Measurements from ENCODE around the gene RHOBTB3. TPM values are rescaled to one million over a fixed set of nuclear protein-coding genes. Genes with fewer than 3 reads are reported as not detected.

RHOBTB3 gene
- total RNA-seq, 1 donor, result 314 TPM

DNA sequence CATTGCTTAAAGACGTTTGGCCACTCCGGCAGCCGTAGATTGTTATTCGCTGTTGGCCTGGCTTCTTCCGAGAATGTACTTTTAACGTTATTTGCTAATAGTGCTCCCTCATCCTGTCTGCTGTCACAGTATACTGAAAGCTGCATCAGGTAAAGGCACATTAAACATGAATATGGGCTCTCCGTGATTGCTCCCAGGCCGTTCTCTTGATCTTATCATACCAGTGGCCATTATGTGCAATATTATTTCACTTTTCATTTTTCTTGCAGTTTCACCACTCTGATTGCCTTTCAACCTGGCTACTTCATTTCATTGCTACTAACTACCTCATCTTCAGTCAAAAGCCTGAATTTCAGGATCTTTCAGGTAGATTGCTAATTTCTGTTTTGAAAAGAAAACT is 57.4 kb downstream of the RHOBTB3 start:
- H3K4me3 ChIP-seq (ENCODE audit: insufficient read depth, low read length), result no peak overlapping the region
- H3K4me2 ChIP-seq (ENCODE audit: insufficient read depth, low read length), result no peak overlapping the region
- no peaks in the 10 kb centered on the region for H3K9me3 ChIP-seq (ENCODE audit: low read depth, low read length)
- no peaks in the 10 kb centered on the region for H3K27me3 ChIP-seq (ENCODE audit: insufficient read depth, low read length)
- H3K79me2 ChIP-seq (ENCODE audit: insufficient read depth, low read length), result peaks cover 2% of the 10 kb centered on the region
- peaks cover 26% of the 10 kb centered on the region for H3K4me1 ChIP-seq (ENCODE audit: insufficient read depth, low read length)
- peaks cover 63% of the 10 kb centered on the region for H3K36me3 ChIP-seq (ENCODE audit: insufficient read depth, low read length)
- TF ChIP-seq, protein P1, sequence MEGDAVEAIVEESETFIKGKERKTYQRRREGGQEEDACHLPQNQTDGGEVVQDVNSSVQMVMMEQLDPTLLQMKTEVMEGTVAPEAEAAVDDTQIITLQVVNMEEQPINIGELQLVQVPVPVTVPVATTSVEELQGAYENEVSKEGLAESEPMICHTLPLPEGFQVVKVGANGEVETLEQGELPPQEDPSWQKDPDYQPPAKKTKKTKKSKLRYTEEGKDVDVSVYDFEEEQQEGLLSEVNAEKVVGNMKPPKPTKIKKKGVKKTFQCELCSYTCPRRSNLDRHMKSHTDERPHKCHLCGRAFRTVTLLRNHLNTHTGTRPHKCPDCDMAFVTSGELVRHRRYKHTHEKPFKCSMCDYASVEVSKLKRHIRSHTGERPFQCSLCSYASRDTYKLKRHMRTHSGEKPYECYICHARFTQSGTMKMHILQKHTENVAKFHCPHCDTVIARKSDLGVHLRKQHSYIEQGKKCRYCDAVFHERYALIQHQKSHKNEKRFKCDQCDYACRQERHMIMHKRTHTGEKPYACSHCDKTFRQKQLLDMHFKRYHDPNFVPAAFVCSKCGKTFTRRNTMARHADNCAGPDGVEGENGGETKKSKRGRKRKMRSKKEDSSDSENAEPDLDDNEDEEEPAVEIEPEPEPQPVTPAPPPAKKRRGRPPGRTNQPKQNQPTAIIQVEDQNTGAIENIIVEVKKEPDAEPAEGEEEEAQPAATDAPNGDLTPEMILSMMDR (IDR thresholded peaks at IDR 0.05; ENCODE audit: extremely low read depth, low read depth, low read length), result no peak
- no peak overlapping the region for H2AFZ ChIP-seq (ENCODE audit: low read length)
- H3K27ac ChIP-seq (ENCODE audit: low read depth, low read length), result no peak overlapping the region
- DNase-seq (ENCODE audit: insufficient read length, low spot score, missing footprints), result no peak
- no peaks in the 10 kb centered on the region for H4K20me1 ChIP-seq (ENCODE audit: insufficient read depth, low read length)

DNA sequence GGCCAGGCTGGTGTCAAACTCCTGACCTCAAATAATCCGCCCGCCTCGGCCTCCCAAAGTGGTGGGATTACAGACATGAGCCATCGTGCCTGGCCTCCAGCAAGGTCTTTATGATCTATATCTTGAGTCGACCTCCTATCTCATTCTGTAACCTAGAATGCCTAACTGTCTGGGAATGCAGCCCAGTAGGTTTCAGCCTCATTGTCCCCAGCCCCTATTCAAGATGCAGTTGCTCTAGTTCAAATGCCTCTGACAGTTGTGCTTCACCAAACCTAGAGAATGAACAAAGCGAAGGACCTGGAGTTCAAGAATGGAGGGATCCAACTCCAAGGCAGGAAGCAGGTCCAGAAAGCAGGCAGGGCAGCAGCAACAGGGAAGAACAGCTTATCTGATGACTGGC is 60.6 kb downstream of the RHOBTB3 start:
- Histone ChIP-seq H3K27me3 (ENCODE audit: insufficient read depth, low read length) (no peaks in the 10 kb centered on the region), H3K4me3 (ENCODE audit: insufficient read depth, low read length) (no peak overlapping the region), H2AFZ (ENCODE audit: low read length) (no peak overlapping the region), H3K27ac (ENCODE audit: low read depth, low read length) (no peak overlapping the region), H4K20me1 (ENCODE audit: insufficient read depth, low read length) (no peaks in the 10 kb centered on the region), H3K9me3 (ENCODE audit: low read depth, low read length) (no peaks in the 10 kb centered on the region), H3K4me2 (ENCODE audit: insufficient read depth, low read length) (no peak overlapping the region), H3K36me3 (ENCODE audit: insufficient read depth, low read length) (peaks cover 67% of the 10 kb centered on the region), H3K4me1 (ENCODE audit: insufficient read depth, low read length) (peaks cover 12% of the 10 kb centered on the region), H3K79me2 (ENCODE audit: insufficient read depth, low read length) (peaks cover 2% of the 10 kb centered on the region)
- TF ChIP-seq, protein P1 (IDR thresholded peaks at IDR 0.05; ENCODE audit: extremely low read depth, low read depth, low read length), result no peak
- DNase-seq (ENCODE audit: insufficient read length, low spot score, missing footprints), result no peak

- TF ChIP-seq, protein P1 (IDR thresholded peaks at IDR 0.05; ENCODE audit: extremely low read depth, low read depth, low read length), result no peak
- peak overlapping the region; percentile 41 for H3K27ac ChIP-seq (ENCODE audit: low read depth, low read length)
- H3K36me3 ChIP-seq (ENCODE audit: insufficient read depth, low read length), result peaks cover 58% of the 10 kb centered on the region
Observed at GRCh38 chr5:95794070-95794516, 63.0 kb downstream of the RHOBTB3 start.

GRCh38 chr5:95797301-95797700 is 66.2 kb downstream of the RHOBTB3 start:
- H3K4me2 ChIP-seq (ENCODE audit: insufficient read depth, low read length), result no peak overlapping the region
- H3K4me1 ChIP-seq (ENCODE audit: insufficient read depth, low read length), result peaks cover 7% of the 10 kb centered on the region
- H3K27me3 ChIP-seq (ENCODE audit: insufficient read depth, low read length), result no peaks in the 10 kb centered on the region
- H3K79me2 ChIP-seq (ENCODE audit: insufficient read depth, low read length), result no peaks in the 10 kb centered on the region
- no peaks in the 10 kb centered on the region for H3K9me3 ChIP-seq (ENCODE audit: low read depth, low read length)
- TF ChIP-seq, protein P1 (IDR thresholded peaks at IDR 0.05; ENCODE audit: extremely low read depth, low read depth, low read length), result no peak
- H3K27ac ChIP-seq (ENCODE audit: low read depth, low read length), result no peak overlapping the region
- DNase-seq (ENCODE audit: insufficient read length, low spot score, missing footprints), result no peak
- H2AFZ ChIP-seq (ENCODE audit: low read length), result no peak overlapping the region
- peaks cover 36% of the 10 kb centered on the region for H3K36me3 ChIP-seq (ENCODE audit: insufficient read depth, low read length)
- no peaks in the 10 kb centered on the region for H4K20me1 ChIP-seq (ENCODE audit: insufficient read depth, low read length)
- H3K4me3 ChIP-seq (ENCODE audit: insufficient read depth, low read length), result no peak overlapping the region

More at GRCh38 chr5:95794070-95794516, 63.0 kb downstream of the RHOBTB3 start:
- no peaks in the 10 kb centered on the region for H3K27me3 ChIP-seq (ENCODE audit: insufficient read depth, low read length)
- H3K4me2 ChIP-seq (ENCODE audit: insufficient read depth, low read length), result no peak overlapping the region
- H4K20me1 ChIP-seq (ENCODE audit: insufficient read depth, low read length), result no peaks in the 10 kb centered on the region
- no peak overlapping the region for H3K4me3 ChIP-seq (ENCODE audit: insufficient read depth, low read length)
- H3K79me2 ChIP-seq (ENCODE audit: insufficient read depth, low read length), result peaks cover 2% of the 10 kb centered on the region
- peak; percentile 23 for DNase-seq (ENCODE audit: insufficient read length, low spot score, missing footprints)
- no peak overlapping the region for H2AFZ ChIP-seq (ENCODE audit: low read length)
- no peaks in the 10 kb centered on the region for H3K9me3 ChIP-seq (ENCODE audit: low read depth, low read length)
- H3K4me1 ChIP-seq (ENCODE audit: insufficient read depth, low read length), result peaks cover 7% of the 10 kb centered on the region

Data from osteoblast (primary cell).